Tibial nerve (tissue), 3 donors: ENCODE data around the gene TSHZ3.

Experiments
- POLR2A ChIP-seq, 2 donors: fragments of 450-650 bp; IDR thresholded peaks; one replicate each; pipeline ENCODE4 v1.6.1; 2017; ENCODE audit warnings: antibody characterized with exemption in 2 of 2, mild to moderate bottlenecking in 2 of 2, moderate library complexity in 2 of 2
- TF ChIP-seq, protein P1 (sequence below), 5 experiments: fragments of 200-600 bp in 3 of 5; fragments of 450-650 bp in 2 of 5; sonication (generic) in 3 of 5; IDR thresholded peaks; one replicate each; pipeline ENCODE4 v1.5.1; 2016 to 2019; ENCODE audit warnings: antibody characterized with exemption in 5 of 5, mild to moderate bottlenecking in 3 of 5, moderate library complexity in 2 of 5

DNA sequence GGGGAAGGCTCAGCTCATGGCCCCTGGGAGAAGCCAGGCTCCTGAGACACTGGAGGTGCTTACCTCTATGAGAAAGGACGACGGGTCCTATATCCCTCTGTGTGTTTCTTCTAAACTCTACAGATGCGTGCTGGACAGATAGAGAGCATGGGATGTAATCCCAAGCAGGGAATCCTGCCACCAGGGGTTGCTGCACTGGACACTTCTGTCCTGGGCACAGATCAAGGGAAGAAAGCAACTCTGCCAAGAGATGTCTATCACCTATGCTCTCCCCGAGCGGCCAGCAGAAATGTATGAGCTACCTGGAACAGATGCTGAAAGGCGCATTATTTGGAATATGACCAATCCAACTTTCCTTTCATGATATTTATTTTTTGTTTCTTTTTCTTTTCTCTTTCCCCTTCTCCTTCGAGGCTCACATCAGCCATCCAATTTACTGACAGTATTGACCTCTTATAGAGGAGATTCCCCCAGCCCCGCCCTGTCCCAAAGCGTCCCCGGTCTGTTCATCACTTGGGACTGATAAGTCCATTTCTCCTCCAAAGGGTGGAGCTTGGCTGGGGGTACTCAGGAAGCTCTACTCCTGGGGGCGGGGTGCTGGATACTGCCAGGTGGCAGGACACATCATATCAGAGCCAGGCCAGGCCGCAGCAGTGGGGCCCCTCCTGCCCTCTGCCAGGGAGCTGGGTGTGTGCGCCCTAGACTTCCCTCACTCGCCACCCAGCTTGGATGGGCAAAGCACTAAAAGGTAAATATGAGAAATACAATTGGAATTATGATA, 34.2 kb downstream of the TSHZ3 start:
- TF ChIP-seq, protein P1, sequence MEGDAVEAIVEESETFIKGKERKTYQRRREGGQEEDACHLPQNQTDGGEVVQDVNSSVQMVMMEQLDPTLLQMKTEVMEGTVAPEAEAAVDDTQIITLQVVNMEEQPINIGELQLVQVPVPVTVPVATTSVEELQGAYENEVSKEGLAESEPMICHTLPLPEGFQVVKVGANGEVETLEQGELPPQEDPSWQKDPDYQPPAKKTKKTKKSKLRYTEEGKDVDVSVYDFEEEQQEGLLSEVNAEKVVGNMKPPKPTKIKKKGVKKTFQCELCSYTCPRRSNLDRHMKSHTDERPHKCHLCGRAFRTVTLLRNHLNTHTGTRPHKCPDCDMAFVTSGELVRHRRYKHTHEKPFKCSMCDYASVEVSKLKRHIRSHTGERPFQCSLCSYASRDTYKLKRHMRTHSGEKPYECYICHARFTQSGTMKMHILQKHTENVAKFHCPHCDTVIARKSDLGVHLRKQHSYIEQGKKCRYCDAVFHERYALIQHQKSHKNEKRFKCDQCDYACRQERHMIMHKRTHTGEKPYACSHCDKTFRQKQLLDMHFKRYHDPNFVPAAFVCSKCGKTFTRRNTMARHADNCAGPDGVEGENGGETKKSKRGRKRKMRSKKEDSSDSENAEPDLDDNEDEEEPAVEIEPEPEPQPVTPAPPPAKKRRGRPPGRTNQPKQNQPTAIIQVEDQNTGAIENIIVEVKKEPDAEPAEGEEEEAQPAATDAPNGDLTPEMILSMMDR (IDR thresholded peaks at IDR 0.05), result no peak
- TF ChIP-seq POLR2A (IDR thresholded peaks at IDR 0.05), result no peak
